GM23248 (cell line): ENCODE results near the gene KLHL22. TPM values are rescaled to one million over a fixed set of nuclear protein-coding genes. Genes with fewer than 3 reads are reported as not detected.

Experiments used
- DNase-seq: peaks from one replicate; pipeline ENCODE4 v3.0.0-alpha.2; 2015
- H2AFZ ChIP-seq: fragments of 200-600 bp; sonication (generic); 2 replicates; pipeline ENCODE4 v1.6.1; 2016; ENCODE audit warnings: antibody characterized with exemption
- H3F3A ChIP-seq: fragments of 200-600 bp; sonication (generic); 2 replicates; pipeline ENCODE4 v1.6.1; 2016; ENCODE audit warnings: mild to moderate bottlenecking, antibody characterized with exemption, mixed run types; ENCODE audit not compliant: insufficient read depth
- H3K27ac ChIP-seq: fragments of 200-600 bp; sonication (generic); 2 replicates; pipeline ENCODE4 v1.5.1; 2016; ENCODE audit warnings: mild to moderate bottlenecking
- H3K27me3 ChIP-seq: fragments of 200-600 bp; sonication (generic); replicated peaks from 2 replicates; pipeline ENCODE4 v1.6.1; 2016; ENCODE audit warnings: mild to moderate bottlenecking; ENCODE audit not compliant: insufficient read depth
- H3K36me3 ChIP-seq: fragments of 200-600 bp; sonication (generic); 2 replicates; pipeline ENCODE4 v1.6.1; 2016; ENCODE audit warnings: low read depth, mild to moderate bottlenecking
- H3K4me1 ChIP-seq: fragments of 200-600 bp; sonication (generic); 2 replicates; pipeline ENCODE4 v1.6.1; 2016; ENCODE audit warnings: mild to moderate bottlenecking; ENCODE audit not compliant: insufficient read depth
- H3K4me2 ChIP-seq: fragments of 200-600 bp; sonication (generic); one replicate; pipeline ENCODE4 v1.6.1; 2016; ENCODE audit warnings: mild to moderate bottlenecking; ENCODE audit not compliant: unreplicated experiment
- H3K4me3 ChIP-seq: fragments of 200-600 bp; sonication (generic); 2 replicates; pipeline ENCODE4 v1.5.1; 2016; ENCODE audit warnings: mild to moderate bottlenecking
- H3K79me2 ChIP-seq: fragments of 200-600 bp; sonication (generic); 2 replicates; pipeline ENCODE4 v1.6.1; 2016; ENCODE audit warnings: mild to moderate bottlenecking; ENCODE audit not compliant: insufficient read depth
- H3K9ac ChIP-seq: fragments of 200-600 bp; sonication (generic); 2 replicates; pipeline ENCODE4 v1.6.1; 2016; ENCODE audit warnings: mild to moderate bottlenecking
- H3K9me2 ChIP-seq: fragments of 200-600 bp; sonication (generic); 2 replicates; pipeline ENCODE4 v1.6.1; 2016; ENCODE audit warnings: mixed run types, mild to moderate bottlenecking, moderate library complexity; ENCODE audit not compliant: insufficient read depth
- H3K9me3 ChIP-seq: fragments of 200-600 bp; sonication (generic); one replicate; pipeline ENCODE4 v1.6.1; 2017; ENCODE audit warnings: low read depth
- H4K20me1 ChIP-seq: fragments of 200-600 bp; sonication (generic); 2 replicates; pipeline ENCODE4 v1.6.0; 2016; ENCODE audit not compliant: insufficient read depth
- EZH2 ChIP-seq: fragments of 200-600 bp; sonication (generic); IDR thresholded peaks from 2 replicates; pipeline ENCODE4 v1.6.1; 2018; ENCODE audit warnings: antibody characterized with exemption, mild to moderate bottlenecking; ENCODE audit not compliant: insufficient read depth, poor library complexity, severe bottlenecking
- EZH2phosphoT487 ChIP-seq: fragments of 200-600 bp; sonication (generic); IDR thresholded peaks from 2 replicates; pipeline ENCODE4 v1.6.1; 2018; ENCODE audit warnings: antibody characterized with exemption, moderate library complexity, mild to moderate bottlenecking, low read depth; ENCODE audit not compliant: insufficient read depth
- WGBS, 2 experiments: methylation state at CpG; one replicate each; pipeline ENCODE4 v1.1.6; 2015 to 2017; ENCODE audit warnings: low lambda C conversion rate in 2 of 2, low coverage in 1 of 2; ENCODE audit errors: missing lambda C conversion rate in 2 of 2; 5-methylcytosine and 5-hydroxymethylcytosine counted together
- in situ Hi-C: fragments of 300-500 bp; cut with MboI; formaldehyde crosslinking; loops from 2 replicates; pipeline ENCODE4 v1.15.0; 2020
- polyA plus RNA-seq: library from polyadenylated mRNA; unstranded; fragments of >200 nt; fragmentation: Nextera tagmentation; extraction: Ambion mirVana; gene quantifications from 2 replicates; pipeline ENCODE4 v1.2.1, GENCODE V29; 2016
- total RNA-seq: library from RNA; depleted of rRNA; stranded (reverse); fragments of >200 nt; shearing (Covaris generic); gene quantifications from 2 replicates; pipeline ENCODE4 v1.2.3, GENCODE V29; 2014

KLHL22 gene
- total and polyA plus RNA-seq, 2 experiments from 2014 or later = 19.0 to 41.3 TPM

DNA sequence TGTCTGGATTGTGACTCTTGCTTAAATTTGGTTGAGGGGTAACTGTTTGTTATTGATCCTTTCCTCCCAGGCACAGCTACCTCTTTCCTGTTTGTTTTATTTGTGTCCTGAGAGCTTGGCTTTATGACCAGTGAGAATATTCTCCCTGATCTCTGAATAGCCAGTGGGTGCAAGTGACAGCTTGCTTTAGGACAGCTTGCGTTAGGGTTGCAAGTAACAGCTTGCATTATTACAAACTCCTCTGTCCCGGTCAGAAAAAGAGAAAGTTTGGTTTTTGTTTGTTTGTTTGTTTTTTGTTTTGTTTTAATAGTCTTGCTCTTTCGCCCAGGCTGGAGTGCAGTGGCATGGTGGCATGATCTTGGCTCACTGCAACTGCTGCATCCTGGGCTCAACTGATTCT, 3.3 kb upstream of the KLHL22 start:
- H3K27ac ChIP-seq = no peak overlapping the region
- in situ Hi-C loops = no loop called here
- 72 to 82% methylated on average over 3 of the region's 3 CpGs for WGBS, 2 experiments
- peaks cover 13% of the 10 kb centered on the region for H3K79me2 ChIP-seq
- DNase-seq = no peak
- H3K9me3 ChIP-seq = no peaks in the 10 kb centered on the region
- H3K9me2 ChIP-seq = no peaks in the 10 kb centered on the region
- no peak overlapping the region for H3K9ac ChIP-seq
- H4K20me1 ChIP-seq = no peaks in the 10 kb centered on the region
- no peak for TF ChIP-seq EZH2phosphoT487
- no peak for TF ChIP-seq EZH2
- H3K4me3 ChIP-seq = no peak overlapping the region
- H3K36me3 ChIP-seq = no peaks in the 10 kb centered on the region
- no peaks in the 10 kb centered on the region for H3K27me3 ChIP-seq
- H3K4me1 ChIP-seq = peaks cover 13% of the 10 kb centered on the region
- H3F3A ChIP-seq = peaks cover 6% of the 10 kb centered on the region
- H2AFZ ChIP-seq = no peak overlapping the region
- H3K4me2 ChIP-seq = no peak overlapping the region

- 86 to 89% methylated on average over 3 of the region's 3 CpGs for WGBS, 2 experiments
- Histone ChIP-seq H3F3A (0 out of 2 replicates have a peak, but pooled peaks cover 4% of the 10 kb centered on the region), H3K4me3 (no peak overlapping the region), H3K9me2 (no peaks in the 10 kb centered on the region), H2AFZ (no peak overlapping the region), H3K9me3 (no peaks in the 10 kb centered on the region), H3K27ac (no peak overlapping the region), H3K4me2 (no peak overlapping the region), H4K20me1 (no peaks in the 10 kb centered on the region), H3K36me3 (no peaks in the 10 kb centered on the region), H3K79me2 (peaks cover 28% of the 10 kb centered on the region), H3K9ac (no peak overlapping the region), H3K4me1 (peaks cover 9% of the 10 kb centered on the region), H3K27me3 (no peaks in the 10 kb centered on the region)
- in situ Hi-C loops = no loop called here
- DNase-seq = no peak
- no peak for TF ChIP-seq EZH2
- TF ChIP-seq EZH2phosphoT487 = no peak
Observed at GRCh38 chr22:20497426-20497825, 1.8 kb upstream of the KLHL22 start.

DNA sequence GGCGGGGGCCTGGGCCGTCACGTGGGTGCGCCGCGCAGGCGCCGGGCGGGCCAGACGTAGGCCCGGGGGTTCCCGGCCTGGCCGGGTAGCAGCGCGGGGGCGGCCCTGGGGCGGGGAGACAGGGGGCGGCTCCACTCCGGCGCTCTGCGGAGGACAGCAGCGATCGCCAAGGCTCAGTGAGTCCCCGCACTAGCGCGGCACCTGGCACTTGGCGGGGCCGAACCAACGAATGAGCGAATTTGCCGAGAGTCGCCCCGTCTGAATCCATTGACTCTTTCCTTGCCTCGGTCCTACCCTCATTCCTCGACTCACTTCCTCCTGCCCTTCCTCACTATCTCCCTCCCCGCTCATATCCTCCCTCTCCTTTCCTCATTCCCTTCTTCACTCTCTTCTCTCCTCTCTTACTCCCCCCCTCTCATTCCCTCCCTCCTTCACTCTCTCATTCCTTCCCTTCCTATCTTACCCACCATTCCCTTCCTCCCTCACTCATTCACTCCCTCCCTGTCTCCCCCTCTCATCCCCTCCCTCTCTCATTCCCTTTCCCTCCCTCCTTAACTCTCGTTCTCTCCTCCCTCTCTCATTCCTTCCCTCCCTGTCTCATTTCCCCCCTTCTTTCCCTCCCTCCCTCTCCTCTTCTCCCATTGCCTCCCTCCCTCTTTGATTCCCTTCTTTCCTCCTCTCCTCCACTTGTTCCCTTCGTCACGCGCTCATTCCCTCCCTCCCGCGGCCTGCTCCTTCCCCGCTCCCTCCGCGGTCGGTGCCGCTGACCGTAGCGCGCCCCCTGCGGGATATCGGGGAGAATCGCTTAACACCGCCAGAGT, 476 bp upstream of the KLHL22 start:
- H3K27ac ChIP-seq = peak overlapping the region; percentile 88
- H3K4me3 ChIP-seq = peak overlapping the region; percentile 80
- peak overlapping the region; percentile 96 for H3K9ac ChIP-seq
- H3F3A ChIP-seq = 0 out of 2 replicates have a peak, but pooled peaks cover 4% of the 10 kb centered on the region
- peak; percentile 98 for DNase-seq
- no peaks in the 10 kb centered on the region for H3K36me3 ChIP-seq
- H3K4me2 ChIP-seq = peak overlapping the region; percentile 85
- 1% methylated on average over 40 to 50 of the region's 54 CpGs for WGBS, 2 experiments
- no peaks in the 10 kb centered on the region for H3K27me3 ChIP-seq
- in situ Hi-C loops = no loop called here
- H3K4me1 ChIP-seq = peaks cover 9% of the 10 kb centered on the region
- no peaks in the 10 kb centered on the region for H3K9me2 ChIP-seq
- TF ChIP-seq EZH2 = no peak
- no peak for TF ChIP-seq EZH2phosphoT487
- no peaks in the 10 kb centered on the region for H3K9me3 ChIP-seq
- peak overlapping the region; percentile 93 for H2AFZ ChIP-seq
- no peaks in the 10 kb centered on the region for H4K20me1 ChIP-seq
- peaks cover 41% of the 10 kb centered on the region for H3K79me2 ChIP-seq

- no peak for TF ChIP-seq EZH2phosphoT487
- no peak for TF ChIP-seq EZH2
- no peak overlapping the region for H3K9ac ChIP-seq
- H3K9me3 ChIP-seq = no peaks in the 10 kb centered on the region
- peaks cover 5% of the 10 kb centered on the region; the same call in 1 of the 2 replicates for H3F3A ChIP-seq
- H3K4me2 ChIP-seq = no peak overlapping the region
- peaks cover 85% of the 10 kb centered on the region for H3K79me2 ChIP-seq
- H3K27ac ChIP-seq = no peak overlapping the region
- H3K27me3 ChIP-seq = no peaks in the 10 kb centered on the region
- H4K20me1 ChIP-seq = no peaks in the 10 kb centered on the region
- H3K36me3 ChIP-seq = no peaks in the 10 kb centered on the region; the same call in 1 of the 2 replicates
- H2AFZ ChIP-seq = no peak overlapping the region
- no peak for DNase-seq
- H3K4me1 ChIP-seq = peaks cover 12% of the 10 kb centered on the region
- in situ Hi-C loops = no loop called here
- no peaks in the 10 kb centered on the region for H3K9me2 ChIP-seq
- H3K4me3 ChIP-seq = no peak overlapping the region
- 75 to 77% methylated on average over 2 of the region's 2 CpGs for WGBS, 2 experiments
Observed at GRCh38 chr22:20491346-20491745, 4.2 kb downstream of the KLHL22 start.
